ENCODE results near the gene C16orf78.

C16orf78 gene, protein sequence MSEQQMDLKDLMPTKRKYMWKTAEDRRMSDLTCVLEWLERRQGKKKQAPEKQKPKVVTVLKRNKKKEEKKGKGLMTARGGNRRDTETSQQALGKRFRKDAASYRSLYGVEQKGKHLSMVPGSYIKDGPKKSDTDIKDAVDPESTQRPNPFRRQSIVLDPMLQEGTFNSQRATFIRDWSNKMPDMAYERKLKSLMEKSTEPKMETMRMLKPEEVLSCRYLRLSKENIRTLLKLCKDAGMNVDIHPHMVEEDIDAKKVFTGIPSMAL

GRCh38 chr16:49373504-49373903, at the start of gene C16orf78:
C16orf78 (plus strand) TSS chr16:49373804; CDS start chr16:49373940, 136 bp downstream.
- no peak for DNase-seq (ENCODE audit: low read depth)
- TF ChIP-seq CTCF (IDR thresholded peaks at IDR 0.05; ENCODE audit: insufficient read depth, low read depth, low read length, missing control alignments) = no peak

DNA sequence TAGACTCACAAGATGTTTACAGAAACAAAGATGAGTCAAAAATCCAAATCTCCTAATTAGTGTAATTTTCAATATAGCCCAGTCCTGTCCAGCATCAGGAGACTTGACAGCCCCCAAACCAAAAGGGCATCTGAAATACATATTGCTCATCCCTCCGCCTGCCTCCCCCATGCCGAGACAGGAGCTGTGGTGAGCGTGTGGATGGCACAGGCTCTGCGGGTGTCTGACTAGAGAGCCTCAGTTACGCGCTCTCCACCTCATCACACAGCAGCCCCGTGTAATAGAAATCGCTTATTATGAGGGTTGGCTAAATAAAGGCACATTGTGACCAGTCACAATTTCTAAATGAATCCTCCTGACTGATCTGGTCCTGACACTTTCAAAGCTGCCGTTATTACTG, 48.9 kb upstream of the C16orf78 start:
- no peak overlapping the region for H3K4me3 ChIP-seq (ENCODE audit: low read length)
- TF ChIP-seq CTCF (IDR thresholded peaks at IDR 0.05; ENCODE audit: insufficient read depth, low read depth, low read length, missing control alignments) = no peak
- DNase-seq (ENCODE audit: low read depth) = no peak

More at GRCh38 chr16:49373504-49373903, at the start of gene C16orf78:
- H3K4me3 ChIP-seq (ENCODE audit: low read length) = no peak within 1 kb of the TSS

GRCh38 chr16:49327466-49327865, 46.1 kb upstream of the C16orf78 start:
- DNase-seq (ENCODE audit: low read depth) = no peak
- no peak overlapping the region for H3K4me3 ChIP-seq (ENCODE audit: low read length)
- TF ChIP-seq CTCF (IDR thresholded peaks at IDR 0.05; ENCODE audit: insufficient read depth, low read depth, low read length, missing control alignments) = no peak

DNA sequence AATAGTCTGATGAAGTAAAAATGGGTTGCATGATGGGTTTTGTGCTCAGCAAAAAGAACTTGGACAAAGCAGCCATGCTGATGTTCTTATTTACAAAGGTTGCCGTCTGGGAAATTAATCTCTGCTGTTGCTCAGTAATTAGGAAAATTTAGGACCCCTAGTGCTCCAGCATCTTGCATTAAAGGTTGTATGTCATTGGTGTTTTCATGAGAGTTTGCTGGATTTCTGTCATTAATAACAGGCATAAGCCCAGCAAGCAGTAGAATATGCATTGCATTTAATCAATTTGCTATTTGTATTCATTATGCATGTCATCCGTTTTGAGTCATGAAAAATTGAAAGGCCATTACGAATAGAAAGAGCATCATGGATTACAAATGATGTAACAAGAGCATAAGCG, 45.3 kb upstream of the C16orf78 start:
- no peak for TF ChIP-seq CTCF (IDR thresholded peaks at IDR 0.05; ENCODE audit: insufficient read depth, low read depth, low read length, missing control alignments)
- no peak overlapping the region for H3K4me3 ChIP-seq (ENCODE audit: low read length)
- DNase-seq (ENCODE audit: low read depth) = no peak

- no peak for DNase-seq (ENCODE audit: low read depth)
- TF ChIP-seq CTCF (IDR thresholded peaks at IDR 0.05; ENCODE audit: insufficient read depth, low read depth, low read length, missing control alignments) = no peak
Observed at GRCh38 chr16:49330562-49331201, 42.9 kb upstream of the C16orf78 start.

DNA sequence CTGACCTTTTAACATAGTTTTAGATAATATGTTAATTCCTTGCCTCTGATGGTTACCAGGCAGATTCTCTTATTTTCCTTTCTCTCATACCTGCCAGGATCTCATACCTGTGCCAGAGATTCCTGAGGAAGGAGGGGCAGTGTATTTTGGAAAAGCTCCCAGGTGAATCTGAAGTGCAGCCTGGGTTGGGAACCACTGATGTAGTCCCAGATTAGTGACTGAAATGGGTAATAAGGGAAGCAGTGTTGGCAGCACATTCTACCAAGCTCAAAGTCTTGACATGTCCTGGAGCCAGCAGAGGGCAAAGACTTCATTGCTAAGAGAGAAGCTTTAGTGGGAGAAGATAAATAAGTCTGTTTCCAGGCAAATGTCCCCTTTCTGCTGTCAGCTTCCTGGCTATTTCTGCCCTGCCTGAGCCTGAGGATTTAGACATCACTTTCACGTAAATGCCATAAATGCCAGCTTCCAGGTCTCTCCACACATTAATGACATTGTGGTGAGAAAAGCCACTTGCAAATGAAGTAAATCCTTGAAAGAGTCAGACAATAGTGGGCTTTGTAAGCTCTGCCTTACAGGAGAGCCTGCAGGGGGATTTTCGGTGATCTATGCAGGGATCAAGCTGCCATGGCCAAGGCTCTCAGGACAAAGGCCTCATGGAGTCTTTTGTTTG, 40.9 kb upstream of the C16orf78 start:
- DNase-seq (ENCODE audit: low read depth) = no peak
- no peak for TF ChIP-seq CTCF (IDR thresholded peaks at IDR 0.05; ENCODE audit: insufficient read depth, low read depth, low read length, missing control alignments)
- no peak overlapping the region for H3K4me3 ChIP-seq (ENCODE audit: low read length)

More at GRCh38 chr16:49330562-49331201, 42.9 kb upstream of the C16orf78 start:
- H3K4me3 ChIP-seq (ENCODE audit: low read length) = no peak overlapping the region

Data from epithelial cell of esophagus (primary cell).